B cell (primary cell): ENCODE results near the gene CNR2.
A peak's percentile ranks its signal among the peaks of the same experiment; 100 is the strongest.

Experiments used
- CTCF ChIP-seq: fragments of 200-600 bp; IDR thresholded peaks from one replicate; pipeline ENCODE4 v1.8.0; 2022; ENCODE audit warnings: antibody characterized with exemption, mild to moderate bottlenecking
- EZH2 ChIP-seq: IDR thresholded peaks from 2 replicates; pipeline ENCODE4 v1.6.1; 2012; ENCODE audit warnings: borderline replicate concordance, low read depth, mild to moderate bottlenecking, moderate library complexity, low read length; ENCODE audit not compliant: insufficient read depth, poor library complexity, severe bottlenecking

- TF ChIP-seq CTCF, result peak; percentile 80
- TF ChIP-seq EZH2, result no peak
Observed at GRCh38 chr1:23916209-23917131, 3.3 kb upstream of the CNR2 start.
